Karpas-422 (cell line): ENCODE measurements around the gene STXBP1. TPM values are rescaled to one million over a fixed set of nuclear protein-coding genes. Genes with fewer than 3 reads are reported as not detected.

Experiments
- DNase-seq: peaks from one replicate; pipeline ENCODE4 v3.0.0-alpha.2; 2015
- H2AFZ ChIP-seq: fragments of 200-600 bp; sonication (generic); 2 replicates; pipeline ENCODE4 v1.6.1; 2014; ENCODE audit warnings: antibody characterized with exemption, low read length, mixed read lengths
- H3K27ac ChIP-seq: fragments of 200-600 bp; sonication (generic); 2 replicates; pipeline ENCODE4 v1.5.1; 2014; ENCODE audit warnings: mild to moderate bottlenecking, low read length, moderate library complexity
- H3K27me3 ChIP-seq: fragments of 200-600 bp; sonication (generic); 2 replicates; pipeline ENCODE4 v1.6.1; 2014; ENCODE audit warnings: low read length, mixed read lengths
- H3K36me3 ChIP-seq: fragments of 200-600 bp; sonication (generic); 2 replicates; pipeline ENCODE4 v1.6.1; 2014; ENCODE audit warnings: low read length, mixed read lengths; ENCODE audit not compliant: insufficient read depth
- H3K4me1 ChIP-seq: fragments of 200-600 bp; sonication (generic); 2 replicates; pipeline ENCODE4 v1.6.1; 2014; ENCODE audit warnings: mild to moderate bottlenecking, low read length, mixed read lengths
- H3K4me2 ChIP-seq: fragments of 200-600 bp; sonication (generic); 2 replicates; pipeline ENCODE4 v1.6.1; 2014; ENCODE audit warnings: low read length, low read depth, mild to moderate bottlenecking; ENCODE audit not compliant: poor library complexity, severe bottlenecking
- H3K4me3 ChIP-seq: fragments of 200-600 bp; sonication (generic); 2 replicates; pipeline ENCODE4 v1.5.1; 2014; ENCODE audit warnings: mild to moderate bottlenecking, antibody characterized with exemption, low read length, mixed read lengths
- H3K79me2 ChIP-seq: fragments of 200-600 bp; sonication (generic); 2 replicates; pipeline ENCODE4 v1.6.1; 2014; ENCODE audit warnings: mild to moderate bottlenecking, low read length, mixed read lengths
- H3K9ac ChIP-seq: fragments of 200-600 bp; sonication (generic); 2 replicates; pipeline ENCODE4 v1.6.0; 2014; ENCODE audit warnings: low read length
- H3K9me2 ChIP-seq: fragments of 200-600 bp; sonication (generic), shearing (Covaris generic); replicated peaks from 2 replicates; pipeline ENCODE4 v1.6.0; 2014; ENCODE audit warnings: mild to moderate bottlenecking, low read length, moderate library complexity; ENCODE audit not compliant: insufficient read depth
- H3K9me3 ChIP-seq: fragments of 300-700, 200-600 bp; sonication (generic); 2 replicates; pipeline ENCODE4 v1.6.1; 2014; ENCODE audit warnings: low read length, mixed read lengths
- H4K20me1 ChIP-seq: fragments of 200-600 bp; sonication (generic); 2 replicates; pipeline ENCODE4 v1.6.1; 2014; ENCODE audit warnings: mild to moderate bottlenecking, antibody characterized with exemption, low read length, low read depth; ENCODE audit not compliant: insufficient read depth
- total RNA-seq: library from RNA; depleted of rRNA; stranded (reverse); fragments of >200 nt; shearing (Covaris generic); gene quantifications from 2 replicates; pipeline ENCODE4 v1.2.3, GENCODE V29; 2014; ENCODE audit warnings: low replicate concordance; rRNA removed

Gene STXBP1
- total RNA-seq, result 3.1 and 3.6 TPM in 2 replicates

GRCh38 chr9:127611899-127612790 lies at the start of gene STXBP1:
Gene STXBP1 (plus strand): TSS chr9:127612277. CDS start chr9:127612404, 127 bp downstream.
- Histone ChIP-seq H3K9ac (peak within 1 kb of the TSS; percentile 85), H3K79me2 (no peaks in the 10 kb centered on the region), H3K36me3 (no peaks in the 10 kb centered on the region), H2AFZ (peak within 1 kb of the TSS; percentile 100), H3K9me2 (no peaks in the 10 kb centered on the region), H3K27me3 (no peaks in the 10 kb centered on the region), H3K4me1 (peaks cover 13% of the 10 kb centered on the region), H4K20me1 (0 out of 2 replicates have a peak, but pooled peaks cover 5% of the 10 kb centered on the region), H3K4me2 (peak within 1 kb of the TSS; percentile 89), H3K9me3 (no peaks in the 10 kb centered on the region), H3K27ac (no peak within 1 kb of the TSS), H3K4me3 (peak within 1 kb of the TSS; percentile 87)
- DNase-seq, result peak; percentile 95

- no peaks in the 10 kb centered on the region for H4K20me1 ChIP-seq
- no peak for DNase-seq
- H3K9me3 ChIP-seq, result no peaks in the 10 kb centered on the region
- H3K79me2 ChIP-seq, result no peaks in the 10 kb centered on the region
- no peaks in the 10 kb centered on the region for H3K36me3 ChIP-seq
- H3K9ac ChIP-seq, result no peak overlapping the region
- no peak overlapping the region for H2AFZ ChIP-seq
- no peaks in the 10 kb centered on the region for H3K9me2 ChIP-seq
- H3K4me2 ChIP-seq, result no peak overlapping the region
- H3K4me1 ChIP-seq, result no peaks in the 10 kb centered on the region
- no peaks in the 10 kb centered on the region for H3K27me3 ChIP-seq
- H3K27ac ChIP-seq, result no peak overlapping the region
- H3K4me3 ChIP-seq, result no peak overlapping the region
These were observed 49.7 kb upstream of the STXBP1 start for GRCh38 chr9:127562279-127562796.

GRCh38 chr9:127562841-127563401 lies 49.2 kb upstream of the STXBP1 start:
- Histone ChIP-seq H3K4me1 (no peaks in the 10 kb centered on the region), H3K79me2 (no peaks in the 10 kb centered on the region), H3K4me3 (no peak overlapping the region), H3K9me3 (no peaks in the 10 kb centered on the region), H3K9ac (no peak overlapping the region), H3K36me3 (no peaks in the 10 kb centered on the region), H3K27me3 (no peaks in the 10 kb centered on the region), H3K27ac (no peak overlapping the region), H3K9me2 (no peaks in the 10 kb centered on the region), H4K20me1 (no peaks in the 10 kb centered on the region), H3K4me2 (no peak overlapping the region), H2AFZ (no peak overlapping the region)
- no peak for DNase-seq

- H3K4me2 ChIP-seq, result no peak overlapping the region
- no peaks in the 10 kb centered on the region for H3K9me2 ChIP-seq
- H3K79me2 ChIP-seq, result no peaks in the 10 kb centered on the region
- H3K4me1 ChIP-seq, result no peaks in the 10 kb centered on the region
- H3K36me3 ChIP-seq, result no peaks in the 10 kb centered on the region
- no peaks in the 10 kb centered on the region for H3K9me3 ChIP-seq
- H4K20me1 ChIP-seq, result no peaks in the 10 kb centered on the region
- no peak for DNase-seq
- no peak overlapping the region for H2AFZ ChIP-seq
- H3K27me3 ChIP-seq, result no peaks in the 10 kb centered on the region
- no peak overlapping the region for H3K9ac ChIP-seq
- H3K4me3 ChIP-seq, result no peak overlapping the region
- H3K27ac ChIP-seq, result no peak overlapping the region
These were observed 48.5 kb upstream of the STXBP1 start for GRCh38 chr9:127563579-127563978.

GRCh38 chr9:127565231-127565630 lies 46.8 kb upstream of the STXBP1 start:
- H3K79me2 ChIP-seq, result no peaks in the 10 kb centered on the region
- no peak overlapping the region for H3K27ac ChIP-seq
- no peak for DNase-seq
- no peaks in the 10 kb centered on the region for H3K9me2 ChIP-seq
- peaks cover 6% of the 10 kb centered on the region for H3K4me1 ChIP-seq
- no peak overlapping the region for H3K9ac ChIP-seq
- no peak overlapping the region for H3K4me2 ChIP-seq
- H3K9me3 ChIP-seq, result no peaks in the 10 kb centered on the region
- no peaks in the 10 kb centered on the region for H3K27me3 ChIP-seq
- no peaks in the 10 kb centered on the region for H3K36me3 ChIP-seq
- H3K4me3 ChIP-seq, result no peak overlapping the region
- no peak overlapping the region for H2AFZ ChIP-seq
- H4K20me1 ChIP-seq, result no peaks in the 10 kb centered on the region

- H4K20me1 ChIP-seq, result no peaks in the 10 kb centered on the region
These were observed 45.6 kb upstream of the STXBP1 start for GRCh38 chr9:127566351-127567001.

GRCh38 chr9:127567035-127567729 lies 44.9 kb upstream of the STXBP1 start:
- H3K27me3 ChIP-seq, result no peaks in the 10 kb centered on the region
- H2AFZ ChIP-seq, result no peak overlapping the region
- no peak overlapping the region for H3K9ac ChIP-seq
- H3K9me2 ChIP-seq, result no peaks in the 10 kb centered on the region
- DNase-seq, result no peak
- no peak overlapping the region for H3K4me2 ChIP-seq
- no peaks in the 10 kb centered on the region for H3K36me3 ChIP-seq
- H3K27ac ChIP-seq, result no peak overlapping the region
- H3K4me1 ChIP-seq, result peaks cover 6% of the 10 kb centered on the region
- H3K4me3 ChIP-seq, result no peak overlapping the region
- H3K9me3 ChIP-seq, result no peaks in the 10 kb centered on the region
- H3K79me2 ChIP-seq, result no peaks in the 10 kb centered on the region
- no peaks in the 10 kb centered on the region for H4K20me1 ChIP-seq

More at GRCh38 chr9:127566351-127567001, 45.6 kb upstream of the STXBP1 start:
- DNase-seq, result no peak
- no peak overlapping the region for H3K4me3 ChIP-seq
- H3K4me2 ChIP-seq, result no peak overlapping the region
- no peaks in the 10 kb centered on the region for H3K36me3 ChIP-seq
- H3K27me3 ChIP-seq, result no peaks in the 10 kb centered on the region
- peaks cover 6% of the 10 kb centered on the region for H3K4me1 ChIP-seq
- no peaks in the 10 kb centered on the region for H3K9me3 ChIP-seq
- no peak overlapping the region for H2AFZ ChIP-seq
- H3K79me2 ChIP-seq, result no peaks in the 10 kb centered on the region
- H3K9ac ChIP-seq, result no peak overlapping the region
- no peak overlapping the region for H3K27ac ChIP-seq
- no peaks in the 10 kb centered on the region for H3K9me2 ChIP-seq
